ENCODE data around the gene SMIM32. TPM values are rescaled to one million over a fixed set of nuclear protein-coding genes. Genes with fewer than 3 reads are reported as not detected.

SMIM32 gene
- total RNA-seq, 1 donor = not detected

- DNase-seq (ENCODE audit: low read depth) = no peak
- TF ChIP-seq CTCF (IDR thresholded peaks at IDR 0.05; ENCODE audit: insufficient read depth, low read depth, low read length) = no peak
Measured at GRCh38 chr5:136232316-136232715, 39.4 kb upstream of the SMIM32 start.

GRCh38 chr5:136230176-136230575 is 37.2 kb upstream of the SMIM32 start:
- H3K4me3 ChIP-seq (ENCODE audit: low read depth, low read length) = no peak overlapping the region
- no peak for DNase-seq (ENCODE audit: low read depth)
- TF ChIP-seq CTCF (IDR thresholded peaks at IDR 0.05; ENCODE audit: insufficient read depth, low read depth, low read length) = no peak

More at GRCh38 chr5:136232316-136232715, 39.4 kb upstream of the SMIM32 start:
- no peak overlapping the region for H3K4me3 ChIP-seq (ENCODE audit: low read depth, low read length)

- no peak overlapping the region for H3K4me3 ChIP-seq (ENCODE audit: low read depth, low read length)
- no peak for DNase-seq (ENCODE audit: low read depth)
- no peak for TF ChIP-seq CTCF (IDR thresholded peaks at IDR 0.05; ENCODE audit: insufficient read depth, low read depth, low read length)
Measured at GRCh38 chr5:136228136-136228757, 35.3 kb upstream of the SMIM32 start.

- DNase-seq (ENCODE audit: low read depth) = no peak
- no peak for TF ChIP-seq CTCF (IDR thresholded peaks at IDR 0.05; ENCODE audit: insufficient read depth, low read depth, low read length)
Measured at GRCh38 chr5:136226401-136226800, 33.4 kb upstream of the SMIM32 start.

GRCh38 chr5:136225796-136226195 is 32.8 kb upstream of the SMIM32 start:
- no peak overlapping the region for H3K4me3 ChIP-seq (ENCODE audit: low read depth, low read length)
- TF ChIP-seq CTCF (IDR thresholded peaks at IDR 0.05; ENCODE audit: insufficient read depth, low read depth, low read length) = no peak
- no peak for DNase-seq (ENCODE audit: low read depth)

More at GRCh38 chr5:136226401-136226800, 33.4 kb upstream of the SMIM32 start:
- H3K4me3 ChIP-seq (ENCODE audit: low read depth, low read length) = no peak overlapping the region

- TF ChIP-seq CTCF (IDR thresholded peaks at IDR 0.05; ENCODE audit: insufficient read depth, low read depth, low read length) = no peak
- DNase-seq (ENCODE audit: low read depth) = no peak
Measured at GRCh38 chr5:136222580-136223235, 29.7 kb upstream of the SMIM32 start.

More at GRCh38 chr5:136222580-136223235, 29.7 kb upstream of the SMIM32 start:
- no peak overlapping the region for H3K4me3 ChIP-seq (ENCODE audit: low read depth, low read length)
